ENCODE data around the gene COX11. TPM values are rescaled to one million over a fixed set of nuclear protein-coding genes. Genes with fewer than 3 reads are reported as not detected.

The COX11 gene
- total and polyA plus RNA-seq, 2 of the 13 experiments (the other 11 are each of a cell fraction or from before 2014, with no cell fraction given), result 103 to 203 TPM

DNA sequence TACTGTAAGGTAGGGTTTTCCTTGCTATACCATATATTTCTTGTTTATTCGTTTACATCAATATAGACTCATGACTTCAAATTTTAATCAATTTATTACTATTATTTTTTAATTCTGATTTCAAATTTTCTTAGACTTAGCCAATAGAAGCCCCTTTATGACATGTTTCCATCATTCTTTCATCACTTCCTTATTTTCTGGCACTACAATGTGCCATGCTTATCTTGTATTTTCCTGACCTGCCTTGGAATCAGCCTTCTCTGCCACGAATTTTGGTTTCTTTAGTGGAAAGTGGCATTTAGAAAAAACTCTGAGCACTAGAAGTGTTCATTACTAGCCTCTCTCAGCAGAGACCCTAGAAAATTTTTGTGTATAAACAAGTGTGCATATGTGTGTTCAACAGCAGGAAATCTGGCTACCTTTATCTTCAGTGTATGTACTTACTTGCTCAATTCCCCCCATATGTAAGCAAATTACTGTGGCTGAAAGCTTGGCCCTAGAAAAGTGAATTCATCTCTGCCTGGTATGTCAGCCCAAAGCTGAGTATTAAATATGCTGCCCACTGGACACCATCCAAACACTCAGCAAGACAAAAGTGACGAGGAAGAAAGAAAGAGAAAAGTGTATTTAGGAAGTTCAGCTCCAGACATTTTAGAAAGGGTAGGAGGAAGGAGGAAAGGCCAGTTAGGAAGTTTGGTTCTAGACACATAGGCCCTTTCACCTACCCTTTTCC is 4.1 kb upstream of the COX11 start (continued):
- TF ChIP-seq ARID5B (CRISPR knock-in tag; IDR thresholded peaks at IDR 0.05), result peak; percentile 55; the same call in 1 of the 2 replicates
- TF ChIP-seq, protein P1, sequence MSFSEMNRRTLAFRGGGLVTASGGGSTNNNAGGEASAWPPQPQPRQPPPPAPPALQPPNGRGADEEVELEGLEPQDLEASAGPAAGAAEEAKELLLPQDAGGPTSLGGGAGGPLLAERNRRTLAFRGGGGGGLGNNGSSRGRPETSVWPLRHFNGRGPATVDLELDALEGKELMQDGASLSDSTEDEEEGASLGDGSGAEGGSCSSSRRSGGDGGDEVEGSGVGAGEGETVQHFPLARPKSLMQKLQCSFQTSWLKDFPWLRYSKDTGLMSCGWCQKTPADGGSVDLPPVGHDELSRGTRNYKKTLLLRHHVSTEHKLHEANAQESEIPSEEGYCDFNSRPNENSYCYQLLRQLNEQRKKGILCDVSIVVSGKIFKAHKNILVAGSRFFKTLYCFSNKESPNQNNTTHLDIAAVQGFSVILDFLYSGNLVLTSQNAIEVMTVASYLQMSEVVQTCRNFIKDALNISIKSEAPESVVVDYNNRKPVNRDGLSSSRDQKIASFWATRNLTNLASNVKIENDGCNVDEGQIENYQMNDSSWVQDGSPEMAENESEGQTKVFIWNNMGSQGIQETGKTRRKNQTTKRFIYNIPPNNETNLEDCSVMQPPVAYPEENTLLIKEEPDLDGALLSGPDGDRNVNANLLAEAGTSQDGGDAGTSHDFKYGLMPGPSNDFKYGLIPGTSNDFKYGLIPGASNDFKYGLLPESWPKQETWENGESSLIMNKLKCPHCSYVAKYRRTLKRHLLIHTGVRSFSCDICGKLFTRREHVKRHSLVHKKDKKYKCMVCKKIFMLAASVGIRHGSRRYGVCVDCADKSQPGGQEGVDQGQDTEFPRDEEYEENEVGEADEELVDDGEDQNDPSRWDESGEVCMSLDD (CRISPR knock-in tag; IDR thresholded peaks at IDR 0.05; ENCODE audit: borderline replicate concordance), result no peak
- TF ChIP-seq TEAD3 (CRISPR knock-in tag; optimal IDR thresholded peaks at IDR 0.05; ENCODE audit: borderline replicate concordance), result peak; percentile 68
- TF ChIP-seq ZNF350 (CRISPR knock-in tag; IDR thresholded peaks at IDR 0.05; ENCODE audit: borderline replicate concordance, low read depth), result no peak
- TF ChIP-seq NCOA2 (CRISPR knock-in tag; IDR thresholded peaks at IDR 0.05), result peak; percentile 19; the same call in 1 of the 2 replicates
- peak; percentile 60; the same call in 1 of the 2 replicates for TF ChIP-seq ZNF816 (CRISPR knock-in tag; IDR thresholded peaks at IDR 0.05; ENCODE audit: borderline replicate concordance)
- TF ChIP-seq PHF5A (CRISPR knock-in tag; IDR thresholded peaks at IDR 0.05; ENCODE audit: low read depth, unreplicated experiment), result peak; percentile 18
- 0 out of 2 replicates have a peak, but pooled peaks have one; percentile 10 for TF ChIP-seq HMG20A (CRISPR knock-in tag; IDR thresholded peaks at IDR 0.05; ENCODE audit: borderline replicate concordance)
- 0 out of 2 replicates have a peak, but pooled peaks have one; percentile 33 for TF ChIP-seq ZMYM4 (CRISPR knock-in tag; IDR thresholded peaks at IDR 0.05)
- no peak for TF ChIP-seq IRF9 (CRISPR knock-in tag; IDR thresholded peaks at IDR 0.05; ENCODE audit: borderline replicate concordance)
- TF ChIP-seq EP300 (IDR thresholded peaks at IDR 0.05; ENCODE audit: low read depth in 2 of 2, low read length in 2 of 2), result peak in 1 of 2 experiments; percentile 51; a peak in 2 of 4 replicates
- TF ChIP-seq EP300 (CRISPR knock-in tag; IDR thresholded peaks at IDR 0.05; ENCODE audit: borderline replicate concordance), result no peak
- TF ChIP-seq, protein P2, sequence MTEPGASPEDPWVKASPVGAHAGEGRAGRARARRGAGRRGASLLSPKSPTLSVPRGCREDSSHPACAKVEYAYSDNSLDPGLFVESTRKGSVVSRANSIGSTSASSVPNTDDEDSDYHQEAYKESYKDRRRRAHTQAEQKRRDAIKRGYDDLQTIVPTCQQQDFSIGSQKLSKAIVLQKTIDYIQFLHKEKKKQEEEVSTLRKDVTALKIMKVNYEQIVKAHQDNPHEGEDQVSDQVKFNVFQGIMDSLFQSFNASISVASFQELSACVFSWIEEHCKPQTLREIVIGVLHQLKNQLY (CRISPR knock-in tag; IDR thresholded peaks at IDR 0.05), result no peak
- 0 out of 2 replicates have a peak, but pooled peaks have one; percentile 36 for TF ChIP-seq RARA (CRISPR knock-in tag; IDR thresholded peaks at IDR 0.05)
- peak; percentile 33; the same call in 1 of the 2 replicates for TF ChIP-seq FOXC1 (CRISPR knock-in tag; IDR thresholded peaks at IDR 0.05; ENCODE audit: borderline replicate concordance)
- no peak for TF ChIP-seq ARNT2 (CRISPR knock-in tag; IDR thresholded peaks at IDR 0.05; ENCODE audit: low read depth)
- TF ChIP-seq GATAD2A (CRISPR knock-in tag; IDR thresholded peaks at IDR 0.05), result peak; percentile 67
- peak; percentile 32; the same call in 1 of the 2 replicates for TF ChIP-seq POGZ (CRISPR knock-in tag; IDR thresholded peaks at IDR 0.05)
- peak; percentile 83; the same call in 1 of the 2 replicates for TF ChIP-seq NCOA1 (CRISPR knock-in tag; IDR thresholded peaks at IDR 0.05)
